Keratinocyte (primary cell): ENCODE data around the gene PAX8. TPM values are rescaled to one million over a fixed set of nuclear protein-coding genes. Genes with fewer than 3 reads are reported as not detected.

ENCODE experiments used
- DNase-seq: peaks from one replicate; pipeline ENCODE4 v3.0.0-alpha.2; 2011; ENCODE audit warnings: low read depth, missing footprints, low spot score
- FAIRE-seq: peaks from 2 replicates; lab custom pipeline; 2011; peaks lifted over from hg19 to GRCh38; lab: Jason Lieb, UNC
- H2AFZ ChIP-seq: 2 replicates; pipeline ENCODE4 v1.6.0; 2012; ENCODE audit warnings: low read length, control low read depth, inconsistent platforms; ENCODE audit not compliant: control insufficient read depth
- H3K27ac ChIP-seq: 2 replicates; pipeline ENCODE4 v1.5.1; 2011; ENCODE audit warnings: low read length; ENCODE audit not compliant: control insufficient read depth, insufficient read depth
- H3K27me3 ChIP-seq: 3 replicates; pipeline ENCODE4 v1.6.0; 2011; ENCODE audit warnings: low read length; ENCODE audit not compliant: control insufficient read depth, insufficient read depth; ENCODE audit errors: extremely low read depth
- H3K36me3 ChIP-seq, 2 experiments: 2 replicates in 1 of 2; 3 replicates in 1 of 2; pipeline ENCODE4 v1.5.1; 2011; ENCODE audit warnings: low read length in 2 of 2, mild to moderate bottlenecking in 1 of 2; ENCODE audit not compliant: control insufficient read depth in 2 of 2, insufficient read depth in 2 of 2; ENCODE audit errors: extremely low read depth in 1 of 2
- H3K4me1 ChIP-seq: 3 replicates; pipeline ENCODE4 v1.5.1; 2011; ENCODE audit warnings: low read length; ENCODE audit not compliant: control insufficient read depth, insufficient read depth; ENCODE audit errors: extremely low read depth
- H3K4me2 ChIP-seq: 3 replicates; pipeline ENCODE4 v1.6.0; 2011; ENCODE audit warnings: low read depth, low read length; ENCODE audit not compliant: control insufficient read depth, insufficient read depth; ENCODE audit errors: extremely low read depth
- H3K4me3 ChIP-seq, 3 experiments: fragments of 200-600 bp in 1 of 3; sonication (generic) in 1 of 3; 2 replicates in 2 of 3; 3 replicates in 1 of 3; pipeline ENCODE4 v1.5.1; 2011 to 2016; ENCODE audit warnings: low read length in 3 of 3, mild to moderate bottlenecking in 3 of 3, control low read depth in 2 of 3, inconsistent platforms in 1 of 3, low read depth in 1 of 3, mixed read lengths in 1 of 3, mixed run types in 1 of 3, moderate library complexity in 1 of 3; ENCODE audit not compliant: control insufficient read depth in 2 of 3, insufficient read depth in 2 of 3; ENCODE audit errors: extremely low read depth in 1 of 3
- H3K79me2 ChIP-seq: 2 replicates; pipeline ENCODE4 v1.6.0; 2012; ENCODE audit warnings: low read length; ENCODE audit not compliant: control insufficient read depth, insufficient read depth
- H3K9ac ChIP-seq: 3 replicates; pipeline ENCODE4 v1.6.0; 2011; ENCODE audit warnings: low read length; ENCODE audit not compliant: control insufficient read depth, insufficient read depth; ENCODE audit errors: extremely low read depth
- H3K9me1 ChIP-seq: 3 replicates; pipeline ENCODE4 v1.6.0; 2011; ENCODE audit warnings: low read length; ENCODE audit not compliant: control insufficient read depth, insufficient read depth; ENCODE audit errors: extremely low read depth
- H3K9me3 ChIP-seq: 2 replicates; pipeline ENCODE4 v1.5.1; 2012; ENCODE audit warnings: low read depth, low read length; ENCODE audit not compliant: control insufficient read depth
- H4K20me1 ChIP-seq: 3 replicates; pipeline ENCODE4 v1.6.0; 2011; ENCODE audit warnings: low read length; ENCODE audit not compliant: control insufficient read depth, insufficient read depth; ENCODE audit errors: extremely low read depth
- CTCF ChIP-seq, 3 experiments: IDR thresholded peaks in 1 of 3; conservative IDR thresholded peaks in 1 of 3; optimal IDR thresholded peaks in 1 of 3; 2 replicates in 2 of 3; 3 replicates in 1 of 3; pipeline versions ENCODE3 to v1.5.1; 2011; ENCODE audit warnings: low read length in 3 of 3, mild to moderate bottlenecking in 3 of 3, moderate library complexity in 2 of 3, control low read depth in 1 of 3, inconsistent platforms in 1 of 3; ENCODE audit not compliant: insufficient read depth in 2 of 3; ENCODE audit errors: extremely low read depth in 1 of 3
- EZH2 ChIP-seq: IDR thresholded peaks from one replicate; pipeline ENCODE4 v1.6.1; 2012; ENCODE audit warnings: inconsistent platforms, mild to moderate bottlenecking, low read length, moderate library complexity
- dilution Hi-C: fragments of 300-500 bp; cut with MboI; formaldehyde crosslinking; loops from one replicate; pipeline ENCODE4 v1.7.0; 2020; ENCODE audit warnings: low sequenced_read_pairs; ENCODE audit not compliant: extremely low pct_ligation_motif_present
- polyA plus RNA-seq, 5 experiments: library from polyadenylated mRNA; depleted of rRNA in 3 of 5; stranded (reverse) in 3 of 5; stranded (forward) in 1 of 5; unstranded in 1 of 5; fragments of >200 nt; gene quantifications; 1 replicate in 1 of 5; 2 replicates in 3 of 5; 3 replicates in 1 of 5; pipeline versions ENCODE4 v1.2.1 to v1.2.3, GENCODE V29; 2011 to 2012; ENCODE audit warnings: missing spikeins in 2 of 5, low read depth in 1 of 5, low replicate concordance in 1 of 5

Gene PAX8
- polyA plus RNA-seq, 1 donor (not counting 4 experiments of a cell fraction or from before 2014, with no cell fraction given) = 3.4 TPM

DNA sequence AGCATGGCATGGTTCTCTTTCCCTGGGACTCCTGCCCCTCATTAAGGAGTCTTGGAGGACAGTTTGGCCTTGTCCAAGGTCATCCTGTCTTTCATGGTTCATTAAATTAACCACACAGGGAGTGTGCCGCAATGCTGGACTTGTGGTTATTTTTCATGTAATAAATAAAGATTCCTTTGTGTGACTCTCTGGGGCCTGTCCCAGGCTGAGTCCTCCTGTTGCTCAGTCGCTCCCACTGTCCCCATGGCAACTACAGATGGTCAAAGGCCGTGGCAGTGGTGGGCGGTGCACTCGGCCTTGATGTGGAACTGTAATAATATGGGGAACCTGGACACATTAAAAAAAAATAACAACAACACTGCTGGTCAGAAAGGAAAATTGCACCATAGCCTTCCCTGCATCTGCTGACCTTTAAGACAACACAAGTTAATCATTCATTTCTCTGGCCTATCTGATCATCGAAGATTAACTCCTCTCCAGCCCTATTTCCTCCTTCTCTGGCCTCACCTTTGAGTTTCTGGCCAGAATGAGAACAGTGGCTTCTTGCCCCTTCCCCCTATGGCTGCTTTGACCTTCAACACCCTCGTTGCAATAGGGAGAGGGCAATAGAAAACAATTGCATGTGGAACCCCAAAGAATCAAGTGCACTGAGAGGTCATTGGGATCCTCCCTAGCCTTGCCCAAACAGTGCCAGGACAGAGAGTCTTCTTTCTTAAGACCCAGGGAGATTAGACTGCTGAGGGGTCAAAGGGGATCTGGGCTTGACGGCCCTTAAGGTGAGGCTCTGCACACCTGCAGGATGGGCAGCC lies 60.2 kb downstream of the PAX8 start:
- Histone ChIP-seq H3K9me1 (no peaks in the 10 kb centered on the region), H3K9me3 (no peaks in the 10 kb centered on the region), H3K4me1 (peaks cover 23% of the 10 kb centered on the region), H3K36me3 (peaks cover 0 to 1% of the 10 kb centered on the region in 2 experiments), H3K4me2 (no peak overlapping the region), H3K9ac (no peak overlapping the region), H2AFZ (no peak overlapping the region), H3K27ac (no peak overlapping the region), H3K4me3 (no peak overlapping the region), H3K27me3 (no peaks in the 10 kb centered on the region), H3K79me2 (no peaks in the 10 kb centered on the region), H4K20me1 (no peaks in the 10 kb centered on the region)
- DNase-seq (no peak), FAIRE-seq (no peak)
- dilution Hi-C loops = no loop called here
- TF ChIP-seq CTCF (optimal IDR thresholded peaks at IDR 0.05 in 1 of 3, IDR thresholded peaks at IDR 0.05 in 1 of 3, conservative IDR thresholded peaks at IDR 0.05 in 1 of 3; ENCODE audit: extremely low read depth in 1 of 3, insufficient read depth in 2 of 3, low read length in 3 of 3) (no peak), EZH2 (no peak)

- dilution Hi-C loops = no loop called here
- no peak overlapping the region for H3K27ac ChIP-seq
- H4K20me1 ChIP-seq = no peaks in the 10 kb centered on the region
- peak overlapping the region; percentile 10 for H2AFZ ChIP-seq
- H3K36me3 ChIP-seq = peaks cover 0 to 1% of the 10 kb centered on the region in 2 experiments
- no peaks in the 10 kb centered on the region for H3K27me3 ChIP-seq
- no peak for DNase-seq
- H3K9me3 ChIP-seq = no peaks in the 10 kb centered on the region
- H3K4me3 ChIP-seq = no peak overlapping the region
- no peak overlapping the region for H3K4me2 ChIP-seq
- TF ChIP-seq EZH2 (no peak), CTCF (optimal IDR thresholded peaks at IDR 0.05 in 1 of 3, IDR thresholded peaks at IDR 0.05 in 1 of 3, conservative IDR thresholded peaks at IDR 0.05 in 1 of 3; ENCODE audit: extremely low read depth in 1 of 3, insufficient read depth in 2 of 3, low read length in 3 of 3) (peak in 1 of 3 experiments; percentile 22)
- H3K4me1 ChIP-seq = peaks cover 23% of the 10 kb centered on the region
- no peak overlapping the region for H3K9ac ChIP-seq
- H3K9me1 ChIP-seq = no peaks in the 10 kb centered on the region
- no peaks in the 10 kb centered on the region for H3K79me2 ChIP-seq
- peak; percentile 61 for FAIRE-seq
Measured at GRCh38 chr2:113217455-113218282, 61.1 kb downstream of the PAX8 start.
